GM18909 (cell line): ENCODE data around the gene ZG16.
"Not testable (repeated sequence)": the region's sequence is repeated elsewhere in the genome, so short reads cannot be mapped to it uniquely, and the experiment has no call there.

Source experiments
- ATAC-seq: cut with Tn5 transposase; IDR thresholded peaks from one replicate; pipeline ENCODE4 v1.9.1; 2021; ENCODE audit warnings: mild to moderate bottlenecking; ENCODE audit not compliant: unreplicated experiment, poor library complexity

Gene ZG16

GRCh38 chr16:29783094-29783953, 5.3 kb downstream of the ZG16 start:
- ATAC-seq, result not testable (repeated sequence)

- ATAC-seq, result no peak
Observed at GRCh38 chr16:29784157-29784556, 6.1 kb downstream of the ZG16 start.

- no peak for ATAC-seq
Observed at GRCh38 chr16:29784901-29785500, 6.9 kb downstream of the ZG16 start.

GRCh38 chr16:29787155-29787554, 9.1 kb downstream of the ZG16 start:
- ATAC-seq, result not testable (repeated sequence)

- ATAC-seq, result no peak
Observed at GRCh38 chr16:29789775-29790182, 11.7 kb downstream of the ZG16 start.

GRCh38 chr16:29790183-29790948, 12.3 kb downstream of the ZG16 start, which contains the start of gene KIF22:
Gene KIF22 (plus strand): TSS chr16:29790751. CDS start chr16:29790760, 9 bp downstream.
- ATAC-seq, result peak; percentile 91

- peak; percentile 9 for ATAC-seq
Observed at GRCh38 chr16:29790949-29791844, 13.1 kb downstream of the ZG16 start.

- ATAC-seq, result no peak
Observed at GRCh38 chr16:29791845-29792807, 14.1 kb downstream of the ZG16 start.

- ATAC-seq, result not testable (repeated sequence)
Observed at GRCh38 chr16:29793153-29793552, 15.1 kb downstream of the ZG16 start.

- no peak for ATAC-seq
Observed at GRCh38 chr16:29794231-29794710, 16.2 kb downstream of the ZG16 start.

GRCh38 chr16:29802416-29802935, 24.4 kb downstream of the ZG16 start:
- no peak for ATAC-seq

- ATAC-seq, result no peak
Observed at GRCh38 chr16:29804020-29804419, 26.0 kb downstream of the ZG16 start.

- peak; percentile 0 for ATAC-seq
Observed at GRCh38 chr16:29804455-29805231, 26.6 kb downstream of the ZG16 start.

GRCh38 chr16:29805232-29806098, 27.4 kb downstream of the ZG16 start:
- peak; percentile 52 for ATAC-seq

- ATAC-seq, result no peak
Observed at GRCh38 chr16:29806099-29806579, 28.1 kb downstream of the ZG16 start, which contains the start of gene MAZ. Gene MAZ (plus strand): TSS chr16:29806529. CDS start chr16:29806702, 173 bp downstream.

- ATAC-seq, result no peak
Observed at GRCh38 chr16:29806641-29807425, 28.8 kb downstream of the ZG16 start.
